Amygdala (tissue), 56 donors: ENCODE data around the gene CNPY1.
"Not testable (repeated sequence)": the region's sequence is repeated elsewhere in the genome, so short reads cannot be mapped to it uniquely, and the experiment has no call there.

Experiments
- DNase-seq, 56 donors: peaks; one replicate each; lab custom pipeline; 2025; lab: John Stamatoyannopoulos, UW

Gene CNPY1

DNA sequence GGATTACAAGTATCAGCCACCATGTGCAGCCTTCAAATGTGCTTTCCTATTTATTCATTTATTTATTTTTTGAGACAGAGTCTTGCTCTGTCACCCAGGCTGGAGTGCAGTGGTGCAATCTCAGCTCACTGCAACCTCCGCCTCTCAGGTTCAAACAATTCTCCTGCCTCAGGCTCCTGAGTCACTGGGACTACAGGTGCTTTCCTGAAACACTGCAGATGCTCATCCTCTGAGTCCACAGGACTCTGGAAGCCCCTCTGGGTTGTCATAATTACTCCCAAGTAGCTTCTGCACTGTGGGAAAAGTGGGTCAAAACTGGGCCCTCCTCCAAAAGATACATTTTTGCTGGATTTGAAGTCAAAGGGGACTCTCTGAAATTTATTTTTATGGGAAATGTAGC lies at the start of gene CNPY1:
Gene CNPY1, minus strand, starts transcription at position 111 of the 400 bp plus-strand sequence. CDS start 630 bp downstream, outside the sequence.
- DNase-seq = not testable (repeated sequence)

DNA sequence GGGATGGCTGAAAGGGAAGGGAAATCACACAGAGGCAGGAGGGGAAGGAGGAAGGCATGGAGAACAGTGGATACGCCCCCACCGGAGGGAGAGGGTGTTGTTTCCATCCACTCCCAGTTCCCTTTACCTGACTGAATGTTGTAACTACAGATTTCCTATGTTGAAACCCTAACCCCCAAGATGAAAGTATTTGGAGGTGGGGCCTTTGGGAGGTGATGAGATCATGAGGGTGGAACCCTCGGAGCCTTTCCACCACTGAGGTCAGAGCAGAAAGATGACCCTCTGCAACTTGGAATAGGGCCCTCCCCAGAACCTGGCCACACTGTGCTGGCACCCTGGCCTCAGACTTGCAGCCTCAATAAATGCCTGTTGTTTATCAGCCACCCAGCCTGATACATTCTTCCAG lies 48.6 kb upstream of the CNPY1 start:
- DNase-seq = no peak

DNA sequence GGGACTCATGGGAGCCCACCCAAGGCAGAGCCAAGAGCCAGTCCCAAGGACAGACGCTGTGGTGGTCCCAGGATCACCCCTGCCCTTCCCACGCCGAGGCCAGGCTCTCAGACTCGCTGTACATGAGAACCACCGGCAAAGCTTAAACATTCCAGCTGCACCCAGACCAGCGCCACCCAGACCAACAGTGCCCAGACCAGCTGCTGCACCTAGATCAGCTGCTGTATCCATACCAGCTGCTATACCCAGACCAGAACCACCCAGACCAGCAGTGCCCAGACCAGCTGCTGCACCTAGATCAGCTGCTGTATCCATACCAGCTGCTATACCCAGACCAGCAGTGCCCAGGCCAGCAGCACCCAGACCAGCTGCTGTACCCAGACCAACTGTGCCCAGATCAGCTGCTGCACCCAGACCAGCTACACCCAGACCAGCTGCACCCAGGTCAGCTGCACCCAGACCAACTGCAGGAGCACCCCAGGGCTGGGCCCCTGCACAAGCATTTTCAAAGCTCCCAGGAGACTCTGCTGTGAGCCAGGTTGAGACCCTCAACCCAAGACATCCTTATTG lies 47.9 kb upstream of the CNPY1 start:
- no peak for DNase-seq

DNA sequence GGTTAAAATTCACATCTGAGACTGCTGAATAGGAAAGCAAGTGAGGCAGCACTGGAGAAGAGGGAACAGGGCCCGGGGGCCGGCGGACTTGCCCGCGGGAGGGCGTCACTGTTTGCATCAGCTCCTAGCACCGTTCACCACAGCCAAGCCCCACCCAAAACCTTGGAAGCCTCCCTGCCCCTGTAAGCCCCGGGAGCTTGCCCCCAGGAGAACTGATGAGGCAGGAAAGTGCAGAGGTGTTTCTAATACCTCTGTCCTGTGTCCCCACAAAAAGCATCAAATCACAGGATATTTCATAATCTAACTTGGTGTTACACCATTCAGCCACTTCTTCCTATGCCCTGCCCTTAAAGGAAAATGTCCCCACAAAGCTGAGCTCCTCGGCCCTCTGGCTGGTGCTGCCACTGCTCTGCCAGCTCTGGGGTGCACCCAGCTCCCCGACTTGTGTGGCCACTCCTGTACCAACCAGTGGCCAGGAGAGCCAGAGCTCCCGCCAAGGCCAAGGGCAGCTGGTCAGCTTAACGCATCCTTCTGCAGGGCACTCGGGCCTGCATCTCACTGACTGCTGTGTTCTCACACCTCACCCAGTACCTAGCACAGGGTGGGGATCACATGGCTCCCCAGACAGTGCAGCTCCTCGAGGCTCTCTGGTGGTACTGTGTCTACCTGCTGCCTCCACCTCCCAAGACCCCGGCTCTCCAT lies 47.3 kb upstream of the CNPY1 start:
- no peak for DNase-seq

DNA sequence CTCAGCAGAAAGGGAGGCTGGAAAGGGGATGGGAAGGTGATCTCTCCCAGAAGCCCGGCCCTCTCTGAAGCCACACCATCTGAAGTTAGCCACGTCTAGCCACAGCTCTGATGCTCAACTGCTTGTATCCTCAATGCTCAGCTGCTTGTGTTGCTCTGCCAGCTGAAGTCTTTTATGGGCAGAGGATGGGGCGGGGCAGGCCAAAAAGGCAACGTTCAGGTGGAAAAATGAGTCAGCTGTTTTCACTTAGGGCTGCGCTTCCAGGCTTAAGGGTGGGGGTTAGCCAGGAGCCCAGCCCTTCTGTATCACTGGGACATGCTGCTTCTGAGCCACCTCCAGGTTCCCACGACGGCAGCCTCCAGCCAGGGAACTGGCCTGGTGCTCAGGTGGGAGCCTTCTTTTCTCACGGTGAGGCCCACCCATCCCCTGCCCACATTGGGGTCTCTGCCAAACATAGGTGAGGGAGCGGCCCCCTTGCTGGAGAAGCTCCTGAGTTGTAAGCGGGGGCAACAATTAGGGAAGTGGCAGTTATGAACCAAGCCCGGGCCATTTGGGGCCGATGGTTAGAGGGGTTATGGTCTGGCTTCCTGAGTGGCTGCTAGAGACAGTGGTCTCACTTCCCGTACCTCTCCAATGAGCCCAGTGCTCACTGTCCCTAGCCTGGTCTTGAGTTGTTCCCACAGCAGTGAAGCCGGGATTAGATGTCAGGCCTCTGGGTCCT lies 44.9 kb upstream of the CNPY1 start:
- no peak for DNase-seq

DNA sequence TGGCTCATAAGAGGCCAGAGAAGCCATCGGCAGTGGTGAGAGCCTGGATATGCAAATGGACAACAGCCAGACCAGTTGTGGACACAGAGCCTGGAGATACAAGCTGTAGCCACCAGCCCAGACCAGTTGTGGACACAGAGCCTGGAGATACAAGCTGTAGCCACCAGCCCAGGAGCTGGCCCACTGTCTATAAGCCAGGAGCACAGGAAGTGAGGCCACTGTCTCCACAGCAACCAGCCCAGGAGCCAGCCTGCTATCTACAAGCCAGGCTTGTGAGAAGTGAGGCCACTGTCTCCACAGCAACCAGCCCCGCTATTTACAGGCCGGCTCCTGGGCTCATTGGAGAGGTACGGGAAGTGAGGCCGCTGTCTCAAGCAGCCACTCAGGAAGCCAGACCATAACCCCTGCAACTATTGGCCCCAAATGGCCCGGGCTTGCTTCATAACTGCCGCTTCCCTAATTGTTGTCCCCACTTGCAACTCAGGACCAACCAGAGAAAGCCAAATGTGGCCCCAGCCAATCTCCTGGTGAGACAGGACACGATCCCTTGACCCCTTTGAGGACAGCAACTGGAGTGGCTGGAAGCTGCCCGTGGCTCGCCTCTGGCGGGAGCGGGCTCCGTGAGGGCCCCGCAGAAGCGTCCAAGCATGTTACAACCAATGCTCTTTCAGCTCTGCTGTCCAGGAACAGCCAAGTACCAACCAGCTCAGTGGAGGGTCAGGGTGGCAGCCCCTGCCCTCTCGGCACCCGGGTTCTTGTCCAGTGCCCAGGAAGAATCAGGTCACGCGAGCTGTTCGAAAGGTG lies 44.1 kb upstream of the CNPY1 start:
- peak in 39 of 56 donors; percentile 2 to 76 (median 46) for DNase-seq

DNA sequence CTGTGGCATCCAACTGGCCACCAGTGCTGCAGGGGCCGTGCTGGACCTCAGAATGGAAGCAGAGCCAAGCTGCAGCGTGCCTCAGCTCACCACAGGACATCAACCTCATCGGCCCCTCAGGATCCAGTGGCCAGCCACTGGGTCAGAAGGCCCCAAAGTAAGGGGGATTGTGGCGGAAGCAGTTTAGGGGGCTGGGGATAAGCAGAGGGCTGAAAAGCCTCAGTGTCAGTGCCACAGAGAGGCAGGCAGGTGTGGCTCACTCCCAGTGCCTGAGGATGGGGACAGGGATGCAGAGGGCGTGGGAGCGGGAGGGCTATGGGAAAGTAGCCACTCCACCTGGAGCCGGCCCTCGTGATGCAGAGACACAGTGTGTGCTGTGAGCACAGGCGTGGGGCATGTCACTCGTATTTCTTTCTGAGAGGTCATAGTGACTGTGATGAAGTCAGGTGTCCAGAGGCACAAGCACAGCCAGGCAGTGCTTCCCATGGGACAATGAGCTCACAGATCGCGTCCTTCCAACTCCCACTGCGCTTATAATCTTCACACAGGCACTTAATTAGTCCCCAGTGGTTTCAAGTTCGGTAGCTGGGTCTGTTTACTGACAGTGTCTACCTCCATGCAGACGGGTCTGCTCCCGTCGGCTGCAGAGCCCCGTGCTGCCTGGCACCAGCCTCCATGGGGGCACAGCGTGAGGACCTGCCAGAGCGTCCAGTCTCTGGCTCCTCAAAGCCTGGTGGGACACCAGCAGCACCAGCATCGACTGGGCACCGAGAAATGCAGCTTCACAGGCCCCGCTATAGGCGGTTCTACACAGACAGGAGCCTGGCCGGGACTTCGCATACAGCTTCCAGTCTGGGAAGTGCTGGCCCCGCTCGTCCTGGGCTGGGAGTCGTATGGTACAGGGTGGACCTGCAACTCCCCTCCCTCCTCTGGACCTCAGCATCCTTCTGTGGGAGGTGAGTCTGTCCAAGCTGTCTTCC lies 42.9 kb upstream of the CNPY1 start:
- DNase-seq = no peak

DNA sequence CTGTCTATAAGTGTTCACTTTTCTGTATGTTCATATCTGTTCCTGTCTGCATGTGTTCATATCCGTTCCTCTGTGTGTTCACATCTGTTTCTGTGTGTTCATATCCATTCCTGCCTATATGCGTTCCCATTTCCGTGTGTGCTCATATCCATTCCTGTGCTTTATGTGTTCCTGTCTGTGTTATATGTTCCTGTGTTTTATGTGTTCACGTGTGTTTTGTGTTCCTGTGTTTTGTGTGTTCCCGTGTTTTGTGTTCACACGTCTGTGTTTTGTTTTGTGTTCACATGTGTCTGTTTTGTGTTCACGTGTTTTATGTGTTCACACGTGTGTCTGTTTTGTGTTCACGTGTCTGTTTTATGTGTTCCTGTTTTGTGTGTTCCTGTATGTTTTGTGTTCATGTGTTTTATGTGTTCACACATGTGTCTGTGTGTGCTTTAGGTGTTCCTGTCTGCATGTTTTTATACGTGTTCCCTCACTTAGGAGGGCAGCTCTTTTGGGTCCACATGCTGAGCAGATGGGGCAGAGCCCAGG lies 42.2 kb upstream of the CNPY1 start:
- no peak for DNase-seq

DNA sequence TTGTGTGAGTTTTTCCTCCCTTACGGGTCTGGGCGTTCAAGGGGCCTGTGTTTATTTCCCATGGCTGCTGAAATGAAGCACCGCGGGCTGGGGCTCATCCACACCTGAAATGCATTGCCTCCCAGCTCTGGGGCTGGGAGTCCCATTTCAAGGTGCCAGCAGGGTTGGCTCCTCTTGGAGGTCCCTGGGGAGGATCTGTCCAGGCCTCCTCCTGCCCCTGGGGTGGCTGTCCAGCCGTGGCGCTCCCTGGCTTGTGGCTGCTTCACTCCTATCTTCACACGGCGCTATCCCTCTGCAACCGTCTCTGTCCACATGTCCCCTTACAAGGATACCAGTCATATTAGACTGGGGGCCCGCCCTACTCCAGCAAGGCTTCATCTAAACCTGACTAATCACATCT lies 41.1 kb upstream of the CNPY1 start:
- DNase-seq = no peak

DNA sequence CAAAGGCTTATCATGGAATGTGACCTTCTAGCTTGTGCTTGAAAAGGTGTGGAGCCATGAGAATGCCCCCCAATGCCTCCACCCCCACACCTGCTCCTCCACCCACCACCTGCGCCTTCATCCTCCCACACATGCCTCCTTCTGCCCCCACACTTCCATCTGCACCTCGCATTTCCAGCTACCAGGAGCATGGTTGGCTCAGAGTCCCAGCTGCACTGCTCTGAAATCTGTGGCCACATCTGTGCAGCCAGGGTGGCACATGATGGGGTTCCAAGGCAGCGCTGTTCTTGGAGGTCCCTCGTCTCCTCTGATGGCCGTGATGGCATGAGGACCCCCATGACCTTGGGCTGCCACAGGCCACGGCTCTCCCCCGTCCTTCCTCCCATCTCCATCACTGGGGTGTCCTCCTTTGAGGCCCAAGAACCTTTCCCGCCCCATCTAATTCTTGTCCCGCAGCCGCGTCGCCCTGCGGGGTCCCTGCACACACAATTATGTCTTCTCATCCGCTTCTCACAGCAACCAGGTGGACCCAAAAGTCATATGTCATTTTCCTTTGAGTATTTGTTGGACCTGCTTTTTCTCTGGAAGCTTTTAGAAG lies 40.6 kb upstream of the CNPY1 start:
- no peak for DNase-seq

DNA sequence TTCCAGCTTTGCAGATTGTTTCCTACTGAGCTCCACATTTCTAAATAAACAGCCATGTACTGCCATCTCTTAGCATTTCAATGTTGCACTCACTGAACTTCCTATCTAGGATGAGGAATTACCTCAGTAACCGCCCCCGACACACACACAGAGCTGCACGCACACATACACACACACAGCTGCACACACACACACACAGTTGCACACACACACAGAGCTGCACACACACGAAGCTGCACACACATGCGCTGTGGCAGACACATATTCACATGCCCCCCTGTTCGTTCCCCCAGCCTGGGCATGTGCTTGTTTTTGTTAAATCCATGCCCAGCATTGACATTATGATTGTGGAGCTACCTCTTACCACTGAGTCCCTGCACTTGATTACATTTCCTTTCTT lies 39.6 kb upstream of the CNPY1 start:
- DNase-seq = no peak

DNA sequence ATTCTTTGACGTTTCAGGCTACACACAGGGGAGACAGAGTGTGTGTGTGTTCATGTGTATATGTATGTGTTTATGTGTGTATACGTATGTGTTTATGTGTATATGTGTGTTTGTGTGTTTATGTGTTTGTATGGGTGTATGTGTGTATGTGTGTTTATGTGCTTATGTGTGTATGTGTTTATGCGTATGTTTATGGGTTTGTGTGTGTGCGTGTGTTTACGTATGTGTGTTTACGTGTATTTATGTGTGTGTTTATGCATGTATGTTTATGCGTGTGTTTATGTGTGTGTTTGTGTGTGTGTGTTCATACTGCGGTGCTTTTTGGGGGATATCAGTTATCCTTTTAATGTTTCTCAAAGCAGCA lies 39.2 kb upstream of the CNPY1 start:
- DNase-seq = no peak

DNA sequence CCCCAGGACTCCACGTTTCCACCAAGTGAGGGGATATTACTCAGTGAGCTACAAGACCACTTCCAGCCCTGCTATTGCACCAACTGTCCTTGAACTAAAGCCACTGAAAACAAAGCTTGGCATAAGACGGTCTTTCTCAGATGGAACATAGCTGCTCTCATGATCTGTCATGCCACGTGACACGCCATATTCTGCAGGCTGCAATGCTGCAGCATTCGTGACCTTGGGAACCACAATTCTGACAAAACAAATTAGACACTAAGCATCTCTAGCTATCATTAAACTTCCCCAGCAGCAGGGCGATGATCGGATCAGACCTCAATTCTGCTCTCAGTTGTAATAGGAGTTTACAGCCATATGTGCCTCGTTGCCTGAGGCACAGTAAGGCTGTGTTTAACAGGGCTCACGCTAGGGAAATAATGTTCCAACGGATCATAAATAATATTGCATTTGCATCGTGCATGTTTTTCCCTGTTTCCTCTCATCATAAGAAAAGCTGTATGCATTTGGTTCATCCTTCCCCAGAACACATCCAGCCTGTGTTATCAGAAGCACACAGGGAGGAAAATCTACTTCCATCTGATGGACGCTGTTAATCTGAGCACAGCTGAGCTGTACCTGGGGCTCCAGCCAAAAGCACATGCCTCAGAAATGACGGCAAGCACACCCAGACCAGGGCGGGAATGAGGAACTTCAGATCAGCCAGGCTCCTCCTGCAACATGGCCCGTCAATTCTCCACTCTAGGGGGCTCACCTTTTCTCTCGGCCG lies 38.6 kb upstream of the CNPY1 start:
- no peak for DNase-seq

DNA sequence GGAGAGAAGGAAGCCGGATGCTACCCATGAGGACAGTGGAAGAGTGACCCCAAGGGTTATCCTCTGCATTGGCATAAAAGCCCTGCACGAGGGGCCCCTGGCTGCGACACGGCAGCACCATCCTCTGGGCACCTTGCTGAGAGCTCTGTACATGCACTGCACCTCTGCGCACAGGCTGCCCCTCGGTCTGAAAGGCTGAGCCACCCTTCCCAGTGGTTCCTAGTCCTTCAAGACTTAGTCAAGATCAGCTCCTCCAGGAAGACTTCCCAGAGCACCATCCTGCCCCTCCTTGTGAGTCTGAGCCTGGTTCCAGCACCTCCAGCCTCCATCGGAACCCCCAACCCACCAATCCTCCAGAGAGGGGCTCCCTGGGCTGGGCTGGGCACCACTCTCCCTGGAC lies 37.9 kb upstream of the CNPY1 start:
- DNase-seq = no peak

DNA sequence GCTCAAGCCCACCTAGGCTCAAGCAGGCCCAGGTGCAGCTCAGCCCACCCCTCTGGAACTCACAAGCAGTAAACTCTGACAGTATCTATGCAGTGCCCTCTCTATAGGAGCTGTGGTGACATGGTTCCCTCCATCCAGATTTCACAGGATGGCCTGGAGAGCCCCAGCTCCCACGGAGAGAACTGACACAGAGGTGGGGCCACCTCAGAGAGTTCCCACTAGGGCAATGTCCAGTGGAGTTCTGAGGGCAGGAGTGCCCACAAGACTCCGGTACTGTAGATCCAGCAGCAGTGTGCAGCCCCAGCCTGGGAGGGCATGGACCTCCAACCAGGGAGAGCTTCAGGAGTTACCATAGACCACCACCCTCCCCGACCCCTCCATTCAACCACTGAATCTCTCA lies 37.3 kb upstream of the CNPY1 start:
- no peak for DNase-seq

DNA sequence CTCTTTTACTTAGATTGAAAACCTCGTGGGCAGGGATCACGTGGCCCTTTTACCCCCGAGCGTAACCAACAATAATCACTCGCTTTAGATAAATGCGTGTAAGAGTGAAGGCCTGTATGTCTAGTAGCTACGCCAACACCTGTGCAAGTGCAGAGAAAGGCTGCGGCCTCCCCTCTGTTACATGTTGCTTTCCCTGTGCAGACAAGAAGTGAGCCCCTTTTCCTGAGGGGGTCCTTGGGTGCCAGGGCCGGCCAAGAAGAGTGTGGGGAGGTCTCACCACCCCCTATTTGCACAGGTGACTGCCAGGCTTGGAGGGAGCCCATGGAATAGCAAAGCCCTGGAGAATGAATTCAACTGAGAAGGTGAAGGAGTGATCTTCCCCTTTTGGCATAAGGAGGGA lies 35.6 kb upstream of the CNPY1 start:
- no peak for DNase-seq

DNA sequence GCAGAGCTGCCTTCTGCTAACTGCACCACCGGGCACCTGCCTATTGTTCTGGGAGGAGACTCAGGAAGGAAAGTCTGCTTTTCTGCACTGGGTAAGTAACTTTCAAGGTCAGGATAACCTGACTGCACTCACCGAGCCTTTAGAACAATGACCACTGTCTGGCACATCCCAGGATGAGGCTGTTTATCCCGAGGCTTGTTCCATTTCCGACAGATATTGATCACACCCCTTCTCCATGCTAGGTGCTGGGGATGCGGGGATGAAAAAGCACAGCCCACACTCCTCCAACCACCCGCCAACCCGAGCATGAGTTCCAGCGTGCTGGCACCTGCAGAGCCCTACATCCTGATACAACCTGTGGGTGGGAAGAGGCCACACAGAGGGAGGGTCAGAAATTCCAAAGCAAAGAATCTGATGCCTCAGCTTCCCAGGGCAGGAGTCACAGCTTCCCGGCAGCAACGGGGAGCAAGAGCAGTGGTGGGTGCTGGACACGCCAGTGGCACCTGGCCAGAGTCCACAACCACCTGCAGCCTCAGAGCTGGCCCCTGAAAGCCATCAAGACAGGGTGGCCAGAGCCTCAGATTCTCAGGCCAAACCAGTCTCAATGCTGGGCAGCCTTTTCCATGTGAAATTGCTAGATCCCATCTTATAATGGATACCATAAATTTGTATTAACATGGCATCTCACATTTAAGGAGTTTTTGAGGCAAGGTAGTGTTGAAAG lies 34.9 kb upstream of the CNPY1 start:
- DNase-seq = no peak

DNA sequence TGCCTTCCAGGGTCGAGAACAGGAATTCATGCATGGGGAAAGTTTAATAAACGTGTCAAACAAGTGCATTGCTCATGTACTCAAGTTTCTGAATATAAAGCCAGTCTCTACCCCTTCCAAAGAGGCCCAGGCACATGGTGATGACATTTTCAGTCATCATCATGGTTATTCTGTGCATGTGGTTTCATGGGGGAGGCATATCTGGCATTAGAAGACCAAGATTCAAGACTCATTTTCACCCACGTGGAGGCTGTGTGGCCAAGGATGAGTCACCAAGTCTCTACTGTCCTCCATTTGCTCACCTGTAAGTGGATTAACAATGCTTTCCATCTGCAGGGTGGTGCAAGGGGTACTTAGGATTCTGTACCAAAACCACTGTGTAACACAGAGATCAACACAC lies 34.0 kb upstream of the CNPY1 start:
- no peak for DNase-seq
